ENCODE data around the gene ARHGAP30.

The ARHGAP30 gene

GRCh38 chr1:161076410-161076809 lies 6.7 kb upstream of the ARHGAP30 start:
- H3K27ac ChIP-seq = no peak overlapping the region
- TF ChIP-seq ZFX (IDR thresholded peaks at IDR 0.05) (no peak), CTCF (conservative IDR thresholded peaks at IDR 0.05) (no peak)

GRCh38 chr1:161074676-161075368 lies 5.1 kb upstream of the ARHGAP30 start:
- no peak overlapping the region for H3K27ac ChIP-seq
- no peak for TF ChIP-seq CTCF (conservative IDR thresholded peaks at IDR 0.05)
- no peak for TF ChIP-seq ZFX (IDR thresholded peaks at IDR 0.05)

GRCh38 chr1:161073474-161074121 lies 3.9 kb upstream of the ARHGAP30 start:
- no peak for TF ChIP-seq CTCF (conservative IDR thresholded peaks at IDR 0.05)
- TF ChIP-seq ZFX (IDR thresholded peaks at IDR 0.05) = no peak

GRCh38 chr1:161072751-161073449 lies 3.2 kb upstream of the ARHGAP30 start:
- no peak overlapping the region for H3K27ac ChIP-seq
- TF ChIP-seq CTCF (conservative IDR thresholded peaks at IDR 0.05) = no peak
- TF ChIP-seq ZFX (IDR thresholded peaks at IDR 0.05) = no peak

More at GRCh38 chr1:161073474-161074121, 3.9 kb upstream of the ARHGAP30 start:
- no peak overlapping the region for H3K27ac ChIP-seq

GRCh38 chr1:161071886-161072371 lies 2.2 kb upstream of the ARHGAP30 start:
- H3K27ac ChIP-seq = no peak overlapping the region

GRCh38 chr1:161070761-161071160 lies 1.1 kb upstream of the ARHGAP30 start:
- no peak for TF ChIP-seq CTCF (conservative IDR thresholded peaks at IDR 0.05)
- no peak for TF ChIP-seq ZFX (IDR thresholded peaks at IDR 0.05)
- H3K27ac ChIP-seq = no peak overlapping the region

More at GRCh38 chr1:161071886-161072371, 2.2 kb upstream of the ARHGAP30 start:
- peak; percentile 76 for TF ChIP-seq CTCF (conservative IDR thresholded peaks at IDR 0.05)
- TF ChIP-seq ZFX (IDR thresholded peaks at IDR 0.05) = no peak

GRCh38 chr1:161069241-161069640 lies 450 bp downstream of the ARHGAP30 start:
- TF ChIP-seq CTCF (conservative IDR thresholded peaks at IDR 0.05) (no peak), ZFX (IDR thresholded peaks at IDR 0.05) (no peak)

More at GRCh38 chr1:161069241-161069640, 450 bp downstream of the ARHGAP30 start:
- no peak overlapping the region for H3K27ac ChIP-seq
